ENCODE data around the gene PNPO. TPM values are rescaled to one million over a fixed set of nuclear protein-coding genes. Genes with fewer than 3 reads are reported as not detected.

Gene PNPO
- total and polyA plus RNA-seq, 2 of the 13 experiments (the other 11 are each of a cell fraction or from before 2014, with no cell fraction given) = 47.9 to 63.3 TPM

DNA sequence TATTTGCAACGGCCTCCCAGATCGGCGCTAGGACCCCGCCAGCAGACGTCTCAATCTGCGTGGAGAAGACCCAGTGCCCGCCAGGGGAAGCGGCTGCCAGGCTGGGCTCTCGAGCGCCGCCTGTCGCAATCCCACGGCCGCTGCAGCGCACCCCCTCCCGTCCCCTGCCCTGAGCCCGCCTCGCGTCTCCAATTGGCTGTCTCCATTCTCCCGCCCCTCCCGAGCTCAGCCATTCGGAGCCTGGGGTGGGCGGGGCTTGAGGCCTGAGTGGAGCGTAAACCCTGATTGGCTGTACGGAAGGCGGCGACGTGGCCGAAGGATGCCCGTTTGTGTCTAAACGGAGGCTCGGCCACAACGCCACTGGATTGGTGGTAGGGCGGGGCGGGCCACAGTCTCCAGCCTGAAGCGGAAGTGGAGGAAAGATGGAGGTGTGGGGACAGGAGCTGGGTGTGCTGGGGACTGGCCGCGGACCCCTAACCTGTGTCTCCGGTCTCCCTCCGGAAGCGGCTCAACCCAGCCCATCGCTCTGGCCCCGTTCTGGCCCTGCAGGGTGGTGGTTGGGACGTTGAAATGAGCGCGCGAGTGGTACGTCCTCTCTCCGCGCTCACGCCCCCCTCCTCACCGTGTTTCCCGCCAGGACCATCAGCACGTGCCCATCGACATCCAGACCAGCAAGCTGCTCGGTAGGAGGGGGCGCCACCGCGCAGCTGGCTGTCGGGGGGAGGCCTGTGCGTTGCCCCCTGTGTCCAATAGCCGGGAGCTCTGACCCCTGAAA, 29.5 kb downstream of the PNPO start, which contains the start of gene CDK5RAP3 (continued):
- TF ChIP-seq, protein P1, sequence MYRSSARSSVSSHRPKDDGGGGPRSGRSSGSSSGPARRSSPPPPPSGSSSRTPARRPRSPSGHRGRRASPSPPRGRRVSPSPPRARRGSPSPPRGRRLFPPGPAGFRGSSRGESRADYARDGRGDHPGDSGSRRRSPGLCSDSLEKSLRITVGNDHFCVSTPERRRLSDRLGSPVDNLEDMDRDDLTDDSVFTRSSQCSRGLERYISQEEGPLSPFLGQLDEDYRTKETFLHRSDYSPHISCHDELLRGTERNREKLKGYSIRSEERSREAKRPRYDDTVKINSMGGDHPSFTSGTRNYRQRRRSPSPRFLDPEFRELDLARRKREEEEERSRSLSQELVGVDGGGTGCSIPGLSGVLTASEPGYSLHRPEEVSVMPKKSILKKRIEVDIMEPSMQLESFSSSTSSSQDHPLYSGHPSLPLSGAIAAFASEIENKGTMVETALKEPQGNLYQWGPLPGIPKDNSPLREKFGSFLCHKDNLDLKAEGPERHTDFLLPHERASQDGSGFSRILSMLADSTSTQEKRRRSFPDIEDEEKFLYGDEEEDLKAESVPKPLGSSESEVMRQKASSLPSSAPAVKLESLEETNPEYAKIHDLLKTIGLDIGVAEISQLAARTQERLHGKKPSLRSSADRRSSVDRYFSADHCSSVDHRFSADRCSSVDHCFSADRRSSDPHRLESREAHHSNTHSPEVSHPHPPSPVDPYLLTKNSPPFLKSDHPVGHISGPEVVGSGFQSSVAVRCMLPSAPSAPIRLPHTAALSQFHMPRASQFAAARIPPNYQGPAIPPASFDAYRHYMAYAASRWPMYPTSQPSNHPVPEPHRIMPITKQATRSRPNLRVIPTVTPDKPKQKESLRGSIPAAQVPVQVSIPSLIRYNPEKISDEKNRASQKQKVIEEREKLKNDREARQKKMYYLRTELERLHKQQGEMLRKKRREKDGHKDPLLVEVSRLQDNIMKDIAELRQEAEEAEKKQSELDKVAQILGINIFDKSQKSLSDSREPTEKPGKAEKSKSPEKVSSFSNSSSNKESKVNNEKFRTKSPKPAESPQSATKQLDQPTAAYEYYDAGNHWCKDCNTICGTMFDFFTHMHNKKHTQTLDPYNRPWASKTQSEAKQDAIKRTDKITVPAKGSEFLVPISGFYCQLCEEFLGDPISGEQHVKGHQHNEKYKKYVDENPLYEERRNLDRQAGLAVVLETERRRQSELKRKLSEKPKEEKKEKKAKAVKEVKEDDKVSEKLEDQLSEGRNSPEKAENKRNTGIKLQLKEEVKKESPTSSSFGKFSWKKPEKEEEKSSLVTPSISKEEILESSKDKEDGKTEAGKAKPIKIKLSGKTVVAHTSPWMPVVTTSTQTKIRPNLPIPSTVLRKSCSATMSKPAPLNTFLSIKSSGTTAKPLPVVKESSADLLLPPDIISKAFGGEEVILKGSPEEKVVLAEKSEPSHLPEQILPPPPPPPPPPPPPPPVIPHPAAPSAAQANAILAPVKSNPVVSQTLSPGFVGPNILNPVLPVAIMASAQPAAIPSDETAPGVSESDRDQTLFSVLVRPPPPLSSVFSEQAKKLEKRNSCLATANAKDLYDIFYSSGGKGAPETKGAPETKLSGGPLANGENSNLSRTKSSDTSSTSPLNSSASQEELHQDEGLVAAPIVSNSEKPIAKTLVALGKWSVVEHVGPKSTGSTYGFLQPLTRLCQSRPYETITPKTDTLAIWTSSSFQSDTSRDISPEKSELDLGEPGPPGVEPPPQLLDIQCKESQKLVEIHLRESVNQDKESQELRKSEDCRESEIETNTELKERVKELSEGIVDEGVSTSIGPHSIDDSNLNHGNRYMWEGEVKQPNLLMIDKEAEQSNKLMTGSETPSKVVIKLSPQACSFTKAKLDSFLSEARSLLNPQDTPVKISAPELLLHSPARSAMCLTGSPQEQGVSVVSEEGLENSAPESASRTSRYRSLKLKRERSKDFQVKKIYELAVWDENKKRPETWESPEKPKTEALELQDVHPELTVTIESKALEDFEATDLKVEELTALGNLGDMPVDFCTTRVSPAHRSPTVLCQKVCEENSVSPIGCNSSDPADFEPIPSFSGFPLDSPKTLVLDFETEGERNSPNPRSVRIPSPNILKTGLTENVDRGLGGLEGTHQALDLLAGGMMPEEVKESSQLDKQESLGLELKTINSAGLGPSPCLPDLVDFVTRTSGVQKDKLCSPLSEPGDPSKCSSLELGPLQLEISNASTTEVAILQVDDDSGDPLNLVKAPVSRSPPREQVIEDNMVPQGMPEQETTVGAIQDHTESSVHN (CRISPR knock-in tag; IDR thresholded peaks at IDR 0.05) = peak; percentile 94; the same call in 1 of the 2 replicates
- TF ChIP-seq ZBTB3 (CRISPR knock-in tag; IDR thresholded peaks at IDR 0.05; ENCODE audit: borderline replicate concordance, low read depth) = peak; percentile 21; the same call in 1 of the 2 replicates
- TF ChIP-seq JUNB (CRISPR knock-in tag; IDR thresholded peaks at IDR 0.05; ENCODE audit: borderline replicate concordance) = peak; percentile 89
- TF ChIP-seq MAFG (CRISPR knock-in tag; IDR thresholded peaks at IDR 0.05) = peak; percentile 24; the same call in 1 of the 2 replicates
- peak; percentile 37; the same call in 1 of the 2 replicates for TF ChIP-seq ZSCAN22 (CRISPR knock-in tag; IDR thresholded peaks at IDR 0.05)
- TF ChIP-seq ZNF138 (CRISPR knock-in tag; IDR thresholded peaks at IDR 0.05; ENCODE audit: low read depth) = peak; percentile 98
- TF ChIP-seq, protein P2, sequence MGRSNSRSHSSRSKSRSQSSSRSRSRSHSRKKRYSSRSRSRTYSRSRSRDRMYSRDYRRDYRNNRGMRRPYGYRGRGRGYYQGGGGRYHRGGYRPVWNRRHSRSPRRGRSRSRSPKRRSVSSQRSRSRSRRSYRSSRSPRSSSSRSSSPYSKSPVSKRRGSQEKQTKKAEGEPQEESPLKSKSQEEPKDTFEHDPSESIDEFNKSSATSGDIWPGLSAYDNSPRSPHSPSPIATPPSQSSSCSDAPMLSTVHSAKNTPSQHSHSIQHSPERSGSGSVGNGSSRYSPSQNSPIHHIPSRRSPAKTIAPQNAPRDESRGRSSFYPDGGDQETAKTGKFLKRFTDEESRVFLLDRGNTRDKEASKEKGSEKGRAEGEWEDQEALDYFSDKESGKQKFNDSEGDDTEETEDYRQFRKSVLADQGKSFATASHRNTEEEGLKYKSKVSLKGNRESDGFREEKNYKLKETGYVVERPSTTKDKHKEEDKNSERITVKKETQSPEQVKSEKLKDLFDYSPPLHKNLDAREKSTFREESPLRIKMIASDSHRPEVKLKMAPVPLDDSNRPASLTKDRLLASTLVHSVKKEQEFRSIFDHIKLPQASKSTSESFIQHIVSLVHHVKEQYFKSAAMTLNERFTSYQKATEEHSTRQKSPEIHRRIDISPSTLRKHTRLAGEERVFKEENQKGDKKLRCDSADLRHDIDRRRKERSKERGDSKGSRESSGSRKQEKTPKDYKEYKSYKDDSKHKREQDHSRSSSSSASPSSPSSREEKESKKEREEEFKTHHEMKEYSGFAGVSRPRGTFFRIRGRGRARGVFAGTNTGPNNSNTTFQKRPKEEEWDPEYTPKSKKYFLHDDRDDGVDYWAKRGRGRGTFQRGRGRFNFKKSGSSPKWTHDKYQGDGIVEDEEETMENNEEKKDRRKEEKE (IDR thresholded peaks at IDR 0.05) = no peak
- TF ChIP-seq NFYB (CRISPR knock-in tag; IDR thresholded peaks at IDR 0.05) = peak; percentile 97
- no peak for TF ChIP-seq MATR3 (CRISPR knock-in tag; IDR thresholded peaks at IDR 0.05)
- TF ChIP-seq, protein P3, sequence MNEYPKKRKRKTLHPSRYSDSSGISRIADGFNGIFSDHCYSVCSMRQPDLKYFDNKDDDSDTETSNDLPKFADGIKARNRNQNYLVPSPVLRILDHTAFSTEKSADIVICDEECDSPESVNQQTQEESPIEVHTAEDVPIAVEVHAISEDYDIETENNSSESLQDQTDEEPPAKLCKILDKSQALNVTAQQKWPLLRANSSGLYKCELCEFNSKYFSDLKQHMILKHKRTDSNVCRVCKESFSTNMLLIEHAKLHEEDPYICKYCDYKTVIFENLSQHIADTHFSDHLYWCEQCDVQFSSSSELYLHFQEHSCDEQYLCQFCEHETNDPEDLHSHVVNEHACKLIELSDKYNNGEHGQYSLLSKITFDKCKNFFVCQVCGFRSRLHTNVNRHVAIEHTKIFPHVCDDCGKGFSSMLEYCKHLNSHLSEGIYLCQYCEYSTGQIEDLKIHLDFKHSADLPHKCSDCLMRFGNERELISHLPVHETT (CRISPR knock-in tag; conservative IDR thresholded peaks at IDR 0.05) = no peak; the same call in none of the 2 replicates
- TF ChIP-seq U2AF2 (IDR thresholded peaks at IDR 0.05; ENCODE audit: low read depth, low read length) = no peak
- TF ChIP-seq ZNF446 (CRISPR knock-in tag; IDR thresholded peaks at IDR 0.05) = peak; percentile 99
- TF ChIP-seq, protein P4, sequence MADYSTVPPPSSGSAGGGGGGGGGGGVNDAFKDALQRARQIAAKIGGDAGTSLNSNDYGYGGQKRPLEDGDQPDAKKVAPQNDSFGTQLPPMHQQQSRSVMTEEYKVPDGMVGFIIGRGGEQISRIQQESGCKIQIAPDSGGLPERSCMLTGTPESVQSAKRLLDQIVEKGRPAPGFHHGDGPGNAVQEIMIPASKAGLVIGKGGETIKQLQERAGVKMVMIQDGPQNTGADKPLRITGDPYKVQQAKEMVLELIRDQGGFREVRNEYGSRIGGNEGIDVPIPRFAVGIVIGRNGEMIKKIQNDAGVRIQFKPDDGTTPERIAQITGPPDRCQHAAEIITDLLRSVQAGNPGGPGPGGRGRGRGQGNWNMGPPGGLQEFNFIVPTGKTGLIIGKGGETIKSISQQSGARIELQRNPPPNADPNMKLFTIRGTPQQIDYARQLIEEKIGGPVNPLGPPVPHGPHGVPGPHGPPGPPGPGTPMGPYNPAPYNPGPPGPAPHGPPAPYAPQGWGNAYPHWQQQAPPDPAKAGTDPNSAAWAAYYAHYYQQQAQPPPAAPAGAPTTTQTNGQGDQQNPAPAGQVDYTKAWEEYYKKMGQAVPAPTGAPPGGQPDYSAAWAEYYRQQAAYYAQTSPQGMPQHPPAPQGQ (CRISPR knock-in tag; IDR thresholded peaks at IDR 0.05; ENCODE audit: borderline replicate concordance) = 0 out of 2 replicates have a peak, but pooled peaks have one; percentile 36
- TF ChIP-seq ZNF530 (CRISPR knock-in tag; IDR thresholded peaks at IDR 0.05; ENCODE audit: low read depth) = peak; percentile 93
